GM18873 (cell line): ENCODE data around the gene FSTL3.
"Not testable (repeated sequence)": the region's sequence is repeated elsewhere in the genome, so short reads cannot be mapped to it uniquely, and the experiment has no call there.

Source experiments
- ATAC-seq: cut with Tn5 transposase; IDR thresholded peaks from one replicate; pipeline ENCODE4 v1.9.1; 2021; ENCODE audit warnings: mild to moderate bottlenecking, moderate library complexity, moderate number of reproducible peaks; ENCODE audit not compliant: unreplicated experiment, low FRiP score

FSTL3 gene

DNA sequence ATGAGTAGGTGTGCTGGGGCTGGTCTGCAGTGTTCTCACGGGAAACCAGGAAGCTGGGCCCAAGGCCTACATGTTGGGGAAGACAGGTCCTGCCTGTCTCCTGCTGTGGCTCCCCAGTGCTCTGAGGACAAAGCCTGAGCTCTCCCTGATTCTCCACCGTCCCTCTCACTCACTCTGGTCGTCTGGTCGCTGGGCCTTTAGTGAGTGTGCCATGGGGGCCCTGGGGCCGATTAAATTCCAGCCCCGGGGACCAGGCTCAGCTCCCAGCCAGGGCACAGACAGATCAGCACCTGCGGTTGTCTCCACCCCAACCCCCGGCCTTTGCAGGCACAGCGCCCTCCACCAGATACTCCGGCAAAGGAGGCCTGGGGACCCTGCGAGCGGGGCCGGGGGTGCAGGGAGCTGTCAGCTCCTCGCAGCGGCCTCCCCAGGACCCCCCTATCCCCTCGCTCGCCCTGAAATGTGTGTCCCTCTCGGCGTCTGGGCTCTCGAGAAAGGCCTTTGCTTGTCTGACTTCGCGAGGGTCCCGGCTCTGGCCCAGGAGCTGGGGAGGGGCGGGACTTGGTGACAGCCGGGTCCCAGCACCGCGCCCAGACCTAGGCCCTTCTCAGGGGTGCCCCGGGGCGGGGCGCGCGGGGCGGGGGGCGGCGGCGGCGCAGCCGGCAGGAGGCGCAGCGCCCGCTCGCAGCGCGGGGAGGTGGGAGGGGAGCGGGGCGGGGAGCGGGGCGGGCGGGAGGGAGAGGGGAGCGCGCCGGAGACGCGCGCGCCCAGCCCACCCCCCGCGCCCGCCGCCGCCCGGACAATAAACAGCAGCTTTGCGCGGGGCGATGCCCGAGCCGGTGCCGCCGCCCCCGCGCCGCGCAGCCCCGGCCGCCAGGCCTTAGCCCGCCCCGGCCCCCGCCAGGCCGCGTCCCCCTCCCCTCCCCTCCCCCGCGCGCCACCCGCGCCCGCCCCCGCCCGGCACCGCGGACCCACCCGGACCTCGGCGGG lies 32.3 kb downstream of the FSTL3 start, which contains the start of gene PALM:
TSS of gene PALM (plus strand) at position 782 of the 990 bp plus-strand sequence. CDS start 212 bp downstream, outside the sequence.
- no peak for ATAC-seq

DNA sequence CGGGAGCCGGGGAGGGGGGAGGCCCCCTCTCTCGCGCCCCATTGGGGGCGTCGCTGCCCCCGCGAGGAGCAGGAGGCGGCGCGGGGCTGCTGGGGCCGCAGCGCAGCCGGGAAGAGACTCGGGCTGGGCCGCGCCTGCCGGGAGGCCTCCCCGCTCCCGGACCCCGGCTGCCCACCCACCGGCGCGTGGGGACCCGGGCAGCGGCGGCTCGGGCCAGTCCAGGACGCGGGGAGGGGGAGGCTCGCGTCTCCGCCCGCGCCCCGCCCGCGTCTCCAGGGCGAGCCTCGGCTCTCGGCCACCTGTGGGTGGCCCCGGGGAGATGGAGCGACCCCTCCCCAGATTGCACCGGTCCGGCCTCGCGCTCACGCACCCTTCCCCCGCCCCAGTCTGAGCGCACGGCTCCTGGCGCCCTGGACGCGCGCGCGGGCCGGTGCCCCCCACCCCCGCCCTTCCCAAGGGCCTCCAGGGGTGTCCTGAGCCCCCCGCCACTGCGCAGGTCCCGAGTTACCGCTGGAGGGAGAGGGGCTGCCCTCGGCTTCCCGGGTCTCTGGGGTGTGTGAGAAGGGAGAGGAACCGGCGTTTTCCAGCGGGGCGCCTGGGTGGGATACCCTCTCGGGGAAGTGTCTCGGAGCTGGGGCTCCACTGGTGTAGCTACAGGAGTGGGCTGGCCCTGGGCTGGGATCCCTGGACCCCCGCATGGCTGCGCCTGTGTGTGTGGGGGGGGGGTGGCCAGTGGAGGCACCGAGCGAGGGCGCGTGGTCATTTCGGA lies 33.2 kb downstream of the FSTL3 start:
- no peak for ATAC-seq

DNA sequence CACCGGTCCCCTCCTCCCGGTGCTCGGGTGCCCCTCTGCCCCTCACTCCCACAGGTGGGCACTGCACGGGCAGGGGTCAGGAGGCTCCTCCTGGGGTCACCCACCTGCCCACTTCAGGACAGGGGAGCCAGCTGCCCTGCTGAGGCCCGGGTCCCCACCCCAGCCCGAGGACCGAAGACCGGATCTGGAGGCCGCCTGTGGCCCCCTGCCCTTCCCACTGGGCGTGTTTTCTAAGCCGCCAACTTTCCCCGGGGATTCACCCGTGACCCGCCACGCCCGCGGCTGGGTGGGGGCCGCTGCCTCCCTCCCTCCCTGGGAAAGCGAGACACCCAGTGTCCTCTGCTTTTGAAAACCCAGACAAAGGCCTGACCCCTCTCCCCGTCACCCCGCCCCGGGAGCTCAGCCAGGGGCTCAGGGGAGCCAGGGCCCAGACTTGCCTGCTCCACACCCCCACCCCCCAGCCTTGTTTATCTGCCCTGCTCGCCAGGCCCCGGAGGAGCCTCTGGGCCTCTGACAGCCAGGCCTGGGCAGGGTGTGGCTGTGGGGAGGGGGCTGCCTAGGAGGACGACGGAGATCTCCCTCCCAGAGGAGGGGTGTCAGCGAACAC lies 33.9 kb downstream of the FSTL3 start:
- ATAC-seq: no peak

- ATAC-seq: no peak
These were observed 34.6 kb downstream of the FSTL3 start for GRCh38 chr19:710767-711166.

GRCh38 chr19:711254-711653 lies 35.1 kb downstream of the FSTL3 start:
- no peak for ATAC-seq

GRCh38 chr19:715347-715746 lies 39.2 kb downstream of the FSTL3 start:
- no peak for ATAC-seq

- no peak for ATAC-seq
These were observed 42.2 kb downstream of the FSTL3 start for GRCh38 chr19:718251-718951.

GRCh38 chr19:718991-719512 lies 42.9 kb downstream of the FSTL3 start:
- no peak for ATAC-seq

DNA sequence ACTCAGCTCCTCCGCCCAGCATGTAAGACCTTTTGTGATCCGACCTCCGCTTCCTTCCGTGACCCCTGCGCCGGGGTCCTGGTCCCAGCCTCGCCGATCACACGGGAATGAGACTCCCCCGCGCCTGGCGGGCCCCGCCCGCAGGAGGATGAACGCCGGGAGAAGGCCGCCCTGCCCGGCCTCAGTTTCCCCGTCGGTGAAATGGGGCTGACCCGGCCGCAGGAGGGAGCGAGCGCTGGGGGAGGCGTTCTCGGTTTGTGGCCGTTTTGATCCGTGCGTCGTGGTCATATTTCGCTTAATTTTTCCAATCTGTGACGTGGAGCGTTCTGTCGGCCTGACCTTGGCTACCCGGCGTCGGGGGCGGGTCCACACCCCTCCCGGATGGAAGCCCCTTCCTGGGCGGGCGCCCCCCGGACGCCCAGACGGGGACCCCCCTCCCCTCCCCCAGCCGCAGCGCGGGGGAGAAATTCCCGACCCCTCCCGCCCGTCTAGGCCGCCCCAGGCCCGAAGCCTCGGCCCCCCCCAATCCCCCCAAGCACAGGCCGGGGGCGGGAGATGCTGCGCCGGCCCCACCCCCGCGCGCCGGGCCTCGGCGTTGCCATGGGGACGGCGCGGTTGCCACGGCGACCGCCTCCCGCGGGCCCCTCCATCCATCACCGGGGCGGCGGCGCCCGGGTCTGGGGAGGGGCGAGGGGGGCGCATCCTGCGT lies 43.6 kb downstream of the FSTL3 start:
- no peak for ATAC-seq

- ATAC-seq: no peak
These were observed 44.4 kb downstream of the FSTL3 start for GRCh38 chr19:720345-721160.

DNA sequence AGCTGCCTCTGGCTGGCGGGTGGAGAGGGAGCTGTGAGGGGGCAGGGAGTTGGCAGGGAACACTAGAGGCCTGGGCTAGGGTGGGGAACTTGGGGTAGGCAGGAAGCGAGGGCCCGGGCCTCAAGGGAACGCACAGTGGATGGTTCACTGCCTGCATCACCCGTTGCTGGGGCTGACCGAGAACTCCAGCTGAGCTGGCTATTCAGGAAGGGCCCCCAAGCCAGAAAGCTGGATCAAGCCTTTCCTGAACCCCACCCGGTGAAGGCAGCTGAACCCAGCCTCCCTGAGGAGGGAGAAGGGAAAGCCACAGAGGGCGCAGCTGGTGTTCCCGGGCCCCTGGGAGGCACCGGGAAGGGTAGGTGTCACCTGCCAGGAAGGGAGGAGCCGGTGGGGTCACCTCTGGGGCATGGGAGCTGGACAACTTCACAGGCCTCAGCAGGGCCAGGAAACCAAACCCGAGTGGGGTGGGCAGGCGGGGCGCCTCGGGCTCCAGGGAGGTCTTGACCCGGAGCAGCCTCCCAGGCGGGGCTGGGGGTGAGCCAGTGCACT lies 46.4 kb downstream of the FSTL3 start:
- no peak for ATAC-seq

DNA sequence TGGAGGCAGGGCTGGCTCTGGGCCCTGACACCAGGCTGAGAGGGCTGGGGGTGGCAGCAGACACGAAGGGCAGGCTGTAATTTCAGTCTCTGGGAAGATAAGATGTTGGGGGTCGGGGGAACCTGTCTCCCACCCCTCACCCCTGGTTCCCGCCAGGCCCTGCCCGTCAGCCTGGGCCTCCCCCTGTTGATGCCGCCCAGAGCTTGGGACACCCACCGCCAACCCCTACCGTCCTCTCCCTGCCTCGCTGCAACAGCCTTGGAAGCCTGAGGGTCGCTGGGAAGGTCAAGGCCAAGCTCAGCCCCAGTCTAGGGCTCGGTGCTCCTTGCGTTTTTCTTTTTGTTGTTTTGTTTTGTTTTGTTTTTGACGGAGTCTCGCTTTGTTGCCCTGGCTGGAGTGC lies 47.1 kb downstream of the FSTL3 start:
- ATAC-seq: no peak

- ATAC-seq: no peak
These were observed 47.5 kb downstream of the FSTL3 start for GRCh38 chr19:723714-724113.

DNA sequence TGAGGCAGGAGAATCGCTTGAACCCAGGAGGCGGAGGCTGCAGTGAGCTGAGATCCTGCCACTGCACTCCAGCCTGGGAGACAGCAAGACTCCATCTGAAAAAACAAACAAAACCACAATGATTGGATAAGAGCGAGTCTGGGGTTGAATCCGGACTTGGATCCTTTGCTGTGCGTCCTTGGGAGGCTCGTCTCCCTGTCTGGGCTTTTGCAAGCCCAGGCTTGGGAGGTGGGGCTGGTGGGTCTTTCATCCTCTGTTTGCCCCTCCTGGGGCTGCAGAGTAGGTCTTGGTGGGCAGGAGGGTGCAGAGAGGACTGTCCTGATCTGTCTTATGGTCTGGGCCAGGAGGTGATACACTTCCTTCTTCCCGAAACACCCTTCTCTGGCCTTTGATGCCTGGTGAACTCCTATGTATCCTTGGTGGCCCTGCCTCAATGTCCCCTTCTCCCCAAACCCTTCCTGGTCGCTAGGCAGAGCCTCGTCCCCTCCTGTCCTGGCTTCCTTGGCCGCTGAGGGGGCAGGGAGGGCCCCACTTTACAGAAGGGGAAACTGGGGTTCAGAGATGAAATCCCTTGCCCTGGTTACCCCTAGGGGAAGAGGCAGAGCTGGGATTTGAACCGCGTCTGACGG lies 49.4 kb downstream of the FSTL3 start:
- no peak for ATAC-seq

GRCh38 chr19:726993-727956 lies 51.1 kb downstream of the FSTL3 start:
- no peak for ATAC-seq

- no peak for ATAC-seq
These were observed 51.8 kb downstream of the FSTL3 start for GRCh38 chr19:728011-728410.

DNA sequence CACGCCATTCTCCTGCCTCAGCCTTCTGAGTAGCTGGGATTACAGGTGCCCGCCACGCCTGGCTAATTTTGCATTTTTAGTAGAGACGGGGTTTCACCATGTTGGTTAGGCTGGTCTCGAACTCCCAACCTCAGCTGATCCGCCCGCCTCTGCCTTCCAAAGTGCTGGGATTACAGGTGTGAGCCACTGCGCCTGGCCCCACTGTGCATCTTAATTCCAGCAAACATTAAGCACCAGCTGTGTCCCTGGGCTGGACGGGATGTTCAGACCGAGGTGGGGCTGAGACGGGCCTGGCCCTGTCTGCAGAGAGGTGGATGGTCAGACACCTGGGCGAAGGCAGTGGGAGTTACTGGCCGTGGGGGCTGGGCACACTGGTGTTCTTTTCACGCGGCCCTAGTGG lies 53.4 kb downstream of the FSTL3 start:
- not testable (repeated sequence) for ATAC-seq
